ENCODE results near the gene TAAR9.

DNA sequence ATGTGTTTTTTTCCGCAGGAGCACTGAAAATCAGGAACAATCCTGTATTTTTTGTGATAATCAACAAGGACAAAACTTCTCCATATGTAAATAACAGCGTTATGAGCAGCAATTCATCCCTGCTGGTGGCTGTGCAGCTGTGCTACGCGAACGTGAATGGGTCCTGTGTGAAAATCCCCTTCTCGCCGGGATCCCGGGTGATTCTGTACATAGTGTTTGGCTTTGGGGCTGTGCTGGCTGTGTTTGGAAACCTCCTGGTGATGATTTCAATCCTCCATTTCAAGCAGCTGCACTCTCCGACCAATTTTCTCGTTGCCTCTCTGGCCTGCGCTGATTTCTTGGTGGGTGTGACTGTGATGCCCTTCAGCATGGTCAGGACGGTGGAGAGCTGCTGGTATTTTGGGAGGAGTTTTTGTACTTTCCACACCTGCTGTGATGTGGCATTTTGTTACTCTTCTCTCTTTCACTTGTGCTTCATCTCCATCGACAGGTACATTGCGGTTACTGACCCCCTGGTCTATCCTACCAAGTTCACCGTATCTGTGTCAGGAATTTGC, 32.2 kb downstream of the TAAR9 start, which contains the start of gene TAAR6:
- TF ChIP-seq, protein P1, sequence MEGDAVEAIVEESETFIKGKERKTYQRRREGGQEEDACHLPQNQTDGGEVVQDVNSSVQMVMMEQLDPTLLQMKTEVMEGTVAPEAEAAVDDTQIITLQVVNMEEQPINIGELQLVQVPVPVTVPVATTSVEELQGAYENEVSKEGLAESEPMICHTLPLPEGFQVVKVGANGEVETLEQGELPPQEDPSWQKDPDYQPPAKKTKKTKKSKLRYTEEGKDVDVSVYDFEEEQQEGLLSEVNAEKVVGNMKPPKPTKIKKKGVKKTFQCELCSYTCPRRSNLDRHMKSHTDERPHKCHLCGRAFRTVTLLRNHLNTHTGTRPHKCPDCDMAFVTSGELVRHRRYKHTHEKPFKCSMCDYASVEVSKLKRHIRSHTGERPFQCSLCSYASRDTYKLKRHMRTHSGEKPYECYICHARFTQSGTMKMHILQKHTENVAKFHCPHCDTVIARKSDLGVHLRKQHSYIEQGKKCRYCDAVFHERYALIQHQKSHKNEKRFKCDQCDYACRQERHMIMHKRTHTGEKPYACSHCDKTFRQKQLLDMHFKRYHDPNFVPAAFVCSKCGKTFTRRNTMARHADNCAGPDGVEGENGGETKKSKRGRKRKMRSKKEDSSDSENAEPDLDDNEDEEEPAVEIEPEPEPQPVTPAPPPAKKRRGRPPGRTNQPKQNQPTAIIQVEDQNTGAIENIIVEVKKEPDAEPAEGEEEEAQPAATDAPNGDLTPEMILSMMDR (IDR thresholded peaks at IDR 0.05) = no peak
- no peak for TF ChIP-seq POLR2A (IDR thresholded peaks at IDR 0.05)

Data from sigmoid colon (tissue), 3 donors.